Loucy (cell line): ENCODE measurements around the gene CACNA1D.

Experiments
- H2AFZ ChIP-seq: fragments of 200-600 bp; sonication (generic); 2 replicates; pipeline ENCODE4 v1.6.0; 2016; ENCODE audit warnings: antibody characterized with exemption, mild to moderate bottlenecking, low read length, moderate library complexity
- H3F3A ChIP-seq: fragments of 200-600 bp; 2 replicates; pipeline ENCODE4 v1.6.0; 2016; ENCODE audit warnings: antibody characterized with exemption, low read depth, mild to moderate bottlenecking
- H3K27me3 ChIP-seq: fragments of 200-600 bp; sonication (generic); 2 replicates; pipeline ENCODE4 v1.6.1; 2014; ENCODE audit warnings: low read length, mild to moderate bottlenecking; ENCODE audit not compliant: insufficient read depth, poor library complexity, severe bottlenecking
- H3K36me3 ChIP-seq: fragments of 200-600 bp; sonication (generic); 2 replicates; pipeline ENCODE4 v1.6.1; 2016; ENCODE audit warnings: low read length; ENCODE audit not compliant: insufficient read depth
- H3K4me1 ChIP-seq: fragments of 200-600 bp; sonication (generic); 2 replicates; pipeline ENCODE4 v1.5.1; 2014; ENCODE audit warnings: low read length, mild to moderate bottlenecking; ENCODE audit not compliant: insufficient read depth, poor library complexity, severe bottlenecking
- H3K4me2 ChIP-seq: fragments of 200-600 bp; sonication (generic); 2 replicates; pipeline ENCODE4 v1.6.0; 2014; ENCODE audit warnings: antibody characterized with exemption, low read length, low read depth, mild to moderate bottlenecking; ENCODE audit not compliant: poor library complexity, severe bottlenecking
- H3K4me3 ChIP-seq: fragments of 200-600 bp; sonication (generic); 2 replicates; pipeline ENCODE4 v1.5.1; 2014; ENCODE audit warnings: low read length, mild to moderate bottlenecking, mixed read lengths; ENCODE audit not compliant: poor library complexity, severe bottlenecking
- H3K79me2 ChIP-seq: fragments of 200-600 bp; sonication (generic); 2 replicates; pipeline ENCODE4 v1.6.1; 2014; ENCODE audit warnings: low read length; ENCODE audit not compliant: insufficient read depth
- H3K9ac ChIP-seq: fragments of 200-600 bp; sonication (generic); 2 replicates; pipeline ENCODE4 v1.6.0; 2014; ENCODE audit warnings: mild to moderate bottlenecking, low read depth, low read length, moderate library complexity; ENCODE audit not compliant: poor library complexity, severe bottlenecking
- H3K9me2 ChIP-seq: fragments of 200-600 bp; sonication (generic); replicated peaks from 2 replicates; pipeline ENCODE4 v1.6.1; 2016; ENCODE audit warnings: low read depth, low read length, mixed read lengths
- H3K9me3 ChIP-seq: fragments of 200-600 bp; sonication (generic); 2 replicates; pipeline ENCODE4 v1.6.1; 2014; ENCODE audit warnings: mild to moderate bottlenecking, antibody characterized with exemption, low read length, low read depth; ENCODE audit not compliant: insufficient read depth
- H4K20me1 ChIP-seq: fragments of 200-600 bp; sonication (generic); 2 replicates; pipeline ENCODE4 v1.6.0; 2014; ENCODE audit warnings: antibody characterized with exemption, low read length, mild to moderate bottlenecking; ENCODE audit not compliant: insufficient read depth, poor library complexity, severe bottlenecking
- EZH2phosphoT487 ChIP-seq: fragments of 200-600 bp; IDR thresholded peaks from 2 replicates; pipeline ENCODE4 v1.6.1; 2018; ENCODE audit warnings: antibody characterized with exemption, mild to moderate bottlenecking, moderate library complexity, borderline replicate concordance
- TF ChIP-seq, protein P1 (sequence below): fragments of 200-600 bp; sonication (generic); conservative IDR thresholded peaks from 2 replicates; pipeline ENCODE4 v1.5.1; 2014; ENCODE audit warnings: mild to moderate bottlenecking, antibody characterized with exemption, low read length

Gene CACNA1D

DNA sequence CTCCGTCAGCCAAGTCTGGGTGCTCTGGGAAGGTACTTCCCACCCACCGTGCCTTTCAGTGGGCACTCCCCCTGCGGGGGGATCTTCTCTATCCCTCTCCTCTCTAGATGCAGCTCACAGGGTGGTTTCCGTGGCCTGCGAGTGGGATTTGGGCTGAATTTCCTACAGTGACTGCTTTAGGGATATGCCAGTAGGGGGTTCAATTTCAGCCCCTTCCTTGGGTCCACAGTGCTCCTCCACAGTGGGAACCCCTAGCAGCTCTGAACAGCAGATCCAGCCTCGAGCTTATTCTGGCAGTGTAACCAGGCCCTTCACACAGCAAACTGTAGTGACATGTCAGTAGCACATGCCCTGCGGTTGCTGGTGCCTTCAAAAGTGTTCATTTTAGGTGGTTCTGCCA lies 196.1 kb downstream of the CACNA1D start:
- Histone ChIP-seq H3K79me2 (no peaks in the 10 kb centered on the region), H3K9me2 (no peaks in the 10 kb centered on the region), H3K4me2 (no peak overlapping the region), H3K4me1 (no peaks in the 10 kb centered on the region), H3K36me3 (no peaks in the 10 kb centered on the region), H3K9me3 (no peaks in the 10 kb centered on the region), H2AFZ (no peak overlapping the region), H4K20me1 (no peaks in the 10 kb centered on the region), H3K9ac (no peak overlapping the region), H3K27me3 (peaks cover 24% of the 10 kb centered on the region), H3F3A (no peaks in the 10 kb centered on the region), H3K4me3 (no peak overlapping the region)
- TF ChIP-seq, protein P1, sequence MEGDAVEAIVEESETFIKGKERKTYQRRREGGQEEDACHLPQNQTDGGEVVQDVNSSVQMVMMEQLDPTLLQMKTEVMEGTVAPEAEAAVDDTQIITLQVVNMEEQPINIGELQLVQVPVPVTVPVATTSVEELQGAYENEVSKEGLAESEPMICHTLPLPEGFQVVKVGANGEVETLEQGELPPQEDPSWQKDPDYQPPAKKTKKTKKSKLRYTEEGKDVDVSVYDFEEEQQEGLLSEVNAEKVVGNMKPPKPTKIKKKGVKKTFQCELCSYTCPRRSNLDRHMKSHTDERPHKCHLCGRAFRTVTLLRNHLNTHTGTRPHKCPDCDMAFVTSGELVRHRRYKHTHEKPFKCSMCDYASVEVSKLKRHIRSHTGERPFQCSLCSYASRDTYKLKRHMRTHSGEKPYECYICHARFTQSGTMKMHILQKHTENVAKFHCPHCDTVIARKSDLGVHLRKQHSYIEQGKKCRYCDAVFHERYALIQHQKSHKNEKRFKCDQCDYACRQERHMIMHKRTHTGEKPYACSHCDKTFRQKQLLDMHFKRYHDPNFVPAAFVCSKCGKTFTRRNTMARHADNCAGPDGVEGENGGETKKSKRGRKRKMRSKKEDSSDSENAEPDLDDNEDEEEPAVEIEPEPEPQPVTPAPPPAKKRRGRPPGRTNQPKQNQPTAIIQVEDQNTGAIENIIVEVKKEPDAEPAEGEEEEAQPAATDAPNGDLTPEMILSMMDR = no peak
- TF ChIP-seq EZH2phosphoT487 = no peak

DNA sequence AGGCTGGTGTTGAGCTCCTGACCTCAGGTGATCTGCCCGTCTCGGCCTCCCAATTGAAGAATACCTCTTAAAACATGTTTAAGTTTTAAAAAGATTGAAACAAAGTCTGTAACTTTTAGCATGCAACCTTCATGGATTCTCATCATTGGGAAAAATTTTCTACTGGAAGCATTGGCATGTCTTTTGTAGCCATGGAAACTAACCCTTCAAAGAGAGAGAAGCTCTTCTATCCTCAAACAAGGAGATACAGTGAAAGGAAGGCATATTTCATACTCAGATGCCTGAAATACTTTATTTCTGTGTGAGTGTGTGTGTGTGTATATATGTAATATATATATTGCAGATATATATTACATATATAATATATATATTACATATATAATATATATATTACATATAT lies 196.9 kb downstream of the CACNA1D start:
- Histone ChIP-seq H3K27me3 (peaks cover 32% of the 10 kb centered on the region), H4K20me1 (no peaks in the 10 kb centered on the region), H3K9me3 (no peaks in the 10 kb centered on the region), H3F3A (no peaks in the 10 kb centered on the region), H3K9ac (no peak overlapping the region), H3K9me2 (no peaks in the 10 kb centered on the region), H3K4me3 (no peak overlapping the region), H3K36me3 (no peaks in the 10 kb centered on the region), H3K4me1 (no peaks in the 10 kb centered on the region), H3K79me2 (no peaks in the 10 kb centered on the region), H3K4me2 (no peak overlapping the region), H2AFZ (no peak overlapping the region)
- no peak for TF ChIP-seq EZH2phosphoT487
- TF ChIP-seq, protein P1 = no peak

DNA sequence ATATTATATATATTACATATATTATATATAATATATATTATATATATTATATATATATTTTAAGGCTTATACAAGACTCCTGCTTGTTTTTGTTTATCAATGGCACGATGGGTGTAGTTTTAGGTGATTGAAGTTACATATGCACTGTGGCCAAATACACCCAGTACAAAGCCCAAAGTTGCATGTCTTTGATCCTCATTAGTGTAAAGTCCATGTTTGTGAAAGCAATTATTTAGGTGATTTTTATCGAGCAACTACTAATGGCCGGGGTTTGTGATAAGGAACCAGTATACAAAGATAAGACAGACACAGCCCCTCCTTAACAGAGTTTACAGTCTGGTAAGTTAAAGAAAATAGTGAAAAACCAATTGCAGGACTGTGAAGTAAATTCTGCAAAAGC lies 197.5 kb downstream of the CACNA1D start:
- no peak overlapping the region for H3K9ac ChIP-seq
- no peak overlapping the region for H2AFZ ChIP-seq
- H3K36me3 ChIP-seq = no peaks in the 10 kb centered on the region

More for the DNA sequence above, 197.5 kb downstream of the CACNA1D start:
- no peak overlapping the region for H3K4me3 ChIP-seq
- H3K9me2 ChIP-seq = no peaks in the 10 kb centered on the region
- H4K20me1 ChIP-seq = no peaks in the 10 kb centered on the region
- no peak overlapping the region for H3K4me2 ChIP-seq
- H3F3A ChIP-seq = no peaks in the 10 kb centered on the region
- no peaks in the 10 kb centered on the region for H3K79me2 ChIP-seq
- H3K4me1 ChIP-seq = no peaks in the 10 kb centered on the region
- peaks cover 36% of the 10 kb centered on the region for H3K27me3 ChIP-seq
- no peak for TF ChIP-seq EZH2phosphoT487
- TF ChIP-seq, protein P1 = no peak
- H3K9me3 ChIP-seq = no peaks in the 10 kb centered on the region
